Fibroblast of mammary gland (primary cell): Measurements from ENCODE around the gene FHOD1.

ENCODE experiments used
- DNase-seq: peaks from one replicate; pipeline ENCODE4 v3.0.0-alpha.2; 2010; ENCODE audit warnings: low read depth
- H3K4me3 ChIP-seq: 2 replicates; pipeline ENCODE4 v1.5.1; 2011; ENCODE audit warnings: low read depth, mild to moderate bottlenecking, low read length, moderate library complexity; ENCODE audit not compliant: control insufficient read depth
- TF ChIP-seq, protein P1 (sequence below): conservative IDR thresholded peaks from 2 replicates; pipeline ENCODE4 v1.5.1; 2011; ENCODE audit warnings: low read depth, low read length, inconsistent platforms; ENCODE audit not compliant: control insufficient read depth, insufficient read depth

Gene FHOD1

DNA sequence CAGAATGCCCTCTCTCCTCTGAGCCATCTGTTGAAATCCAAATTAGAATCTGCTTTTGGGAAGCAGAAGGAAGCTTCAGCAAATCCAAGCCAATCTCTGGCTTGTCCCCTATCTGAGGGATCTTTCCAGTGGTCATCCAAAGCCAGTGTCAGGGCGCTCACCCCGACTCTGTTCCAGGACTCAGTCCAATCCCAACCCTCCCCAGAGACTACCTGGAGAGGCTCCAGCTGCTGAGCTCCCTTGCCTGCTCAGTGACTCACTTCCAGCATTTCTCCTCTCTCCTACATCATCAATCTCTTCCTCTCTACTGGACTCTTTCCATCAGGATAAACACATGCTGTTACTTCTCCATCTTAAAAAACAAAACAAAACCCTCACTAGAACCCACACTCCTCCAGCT is 65.9 kb downstream of the FHOD1 start:
- H3K4me3 ChIP-seq: peak overlapping the region; percentile 23
- peak; percentile 95 for DNase-seq
- TF ChIP-seq, protein P1, sequence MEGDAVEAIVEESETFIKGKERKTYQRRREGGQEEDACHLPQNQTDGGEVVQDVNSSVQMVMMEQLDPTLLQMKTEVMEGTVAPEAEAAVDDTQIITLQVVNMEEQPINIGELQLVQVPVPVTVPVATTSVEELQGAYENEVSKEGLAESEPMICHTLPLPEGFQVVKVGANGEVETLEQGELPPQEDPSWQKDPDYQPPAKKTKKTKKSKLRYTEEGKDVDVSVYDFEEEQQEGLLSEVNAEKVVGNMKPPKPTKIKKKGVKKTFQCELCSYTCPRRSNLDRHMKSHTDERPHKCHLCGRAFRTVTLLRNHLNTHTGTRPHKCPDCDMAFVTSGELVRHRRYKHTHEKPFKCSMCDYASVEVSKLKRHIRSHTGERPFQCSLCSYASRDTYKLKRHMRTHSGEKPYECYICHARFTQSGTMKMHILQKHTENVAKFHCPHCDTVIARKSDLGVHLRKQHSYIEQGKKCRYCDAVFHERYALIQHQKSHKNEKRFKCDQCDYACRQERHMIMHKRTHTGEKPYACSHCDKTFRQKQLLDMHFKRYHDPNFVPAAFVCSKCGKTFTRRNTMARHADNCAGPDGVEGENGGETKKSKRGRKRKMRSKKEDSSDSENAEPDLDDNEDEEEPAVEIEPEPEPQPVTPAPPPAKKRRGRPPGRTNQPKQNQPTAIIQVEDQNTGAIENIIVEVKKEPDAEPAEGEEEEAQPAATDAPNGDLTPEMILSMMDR: no peak

DNA sequence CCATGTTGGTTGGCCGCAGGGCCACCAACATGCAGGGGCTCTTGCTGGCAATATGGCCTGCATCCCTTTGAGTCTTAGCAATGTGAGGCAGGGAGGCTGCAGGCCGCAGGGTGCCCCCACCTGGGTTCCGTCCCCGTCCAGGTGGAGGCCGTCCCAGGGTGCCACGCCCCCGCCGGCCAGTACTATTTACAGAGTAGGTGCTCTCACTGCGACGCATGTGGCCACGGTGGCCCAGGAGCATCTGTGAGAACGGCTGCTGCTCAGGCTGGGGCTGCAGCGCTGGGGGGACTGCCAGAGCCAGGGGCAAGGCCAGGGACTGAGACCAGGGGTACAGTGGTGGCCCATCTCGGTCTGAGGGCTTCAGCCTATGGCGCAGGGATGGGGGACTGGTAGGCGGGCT is 67.1 kb downstream of the FHOD1 start:
- no peak for DNase-seq
- TF ChIP-seq, protein P1: no peak
- no peak overlapping the region for H3K4me3 ChIP-seq

DNA sequence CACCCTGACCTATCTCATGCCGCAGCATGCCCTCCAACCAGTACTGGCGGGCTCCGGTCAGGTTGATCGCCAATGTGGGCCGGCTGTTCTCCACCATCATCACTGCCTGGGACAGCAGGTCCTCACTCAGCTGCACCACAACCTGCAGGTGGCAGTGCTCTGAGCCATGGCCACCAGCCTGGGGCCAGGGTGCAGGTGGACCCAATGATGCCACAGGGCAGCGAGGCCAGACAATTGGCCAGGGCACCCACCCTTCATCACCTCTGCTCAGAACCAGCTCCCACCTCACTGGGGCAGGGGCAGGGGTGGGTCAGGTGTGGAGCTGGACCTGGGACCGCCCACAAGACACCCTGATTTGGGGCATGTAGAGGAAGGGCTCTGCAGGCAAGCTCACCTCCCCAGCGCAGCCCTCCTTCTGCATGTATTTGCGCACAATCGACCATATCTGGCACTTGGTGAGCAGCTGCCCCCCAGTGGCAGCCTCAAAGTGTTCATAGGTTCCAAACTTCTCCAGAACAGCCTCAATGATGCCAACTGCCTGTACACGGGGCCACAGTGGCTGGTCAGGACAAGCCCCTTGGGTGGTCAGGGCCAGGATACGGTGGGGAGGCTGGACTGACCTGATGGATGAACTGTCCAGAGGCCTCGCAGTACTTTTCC is 67.7 kb downstream of the FHOD1 start:
- TF ChIP-seq, protein P1: peak; percentile 13
- no peak for DNase-seq
- H3K4me3 ChIP-seq: no peak overlapping the region
